ENCODE measurements around the gene HIF3A. TPM values are rescaled to one million over a fixed set of nuclear protein-coding genes. Genes with fewer than 3 reads are reported as not detected.

HIF3A gene
- total RNA-seq, 1 experiment from 2014 or later: 31.9 TPM

GRCh38 chr19:46324277-46324676 is 27.4 kb downstream of the HIF3A start:
- H4K8ac ChIP-seq (replicated peaks; ENCODE audit: insufficient read length, low read depth, low read length): no peak overlapping the region
- WGBS (ENCODE audit: extremely low coverage, insufficient read length, low lambda C conversion rate): no CpG with 5 or more reads among the region's 3 CpGs
- Mint-ChIP-seq H3K36me3 (ENCODE audit: insufficient read depth in 1 of 3, low read depth in 3 of 3) (peaks cover 60 to 77% (median 72%) of the 10 kb centered on the region in 3 experiments), H3K9me3 (peaks cover 31 to 33% of the 10 kb centered on the region in 2 experiments), H3K27ac (no peak overlapping the region), H3K27me3 (ENCODE audit: low read depth) (peaks cover 1% of the 10 kb centered on the region; the same call in 1 of the 2 replicates), H3K4me1 (no peaks in the 10 kb centered on the region), H3K4me3 (no peak overlapping the region)
- H3K23ac ChIP-seq (ENCODE audit: insufficient read length, low read depth, low read length): no peak overlapping the region
- no peak overlapping the region for H2BK15ac ChIP-seq (ENCODE audit: low read depth, low read length)
- H3K18ac ChIP-seq (ENCODE audit: insufficient read length, low read depth, low read length): no peak overlapping the region
- no peaks in the 10 kb centered on the region for H3K79me1 ChIP-seq (ENCODE audit: insufficient read depth, low read depth, low read length, poor library complexity, severe bottlenecking)
- DNase-seq: no peak
- no peak overlapping the region for H2BK12ac ChIP-seq (ENCODE audit: insufficient read length, low read depth, low read length)
- H3K9ac ChIP-seq (ENCODE audit: extremely low read depth, insufficient read length, low read length): no peak overlapping the region
- H3K23me2 ChIP-seq (ENCODE audit: insufficient read length, low read depth, low read length, poor library complexity, severe bottlenecking): no peaks in the 10 kb centered on the region
- H2AFZ ChIP-seq (ENCODE audit: low read length): no peak overlapping the region
- no peak overlapping the region for H2BK120ac ChIP-seq (ENCODE audit: low read depth, low read length, poor library complexity, severe bottlenecking)
- H2BK20ac ChIP-seq (ENCODE audit: low read depth, low read length, poor library complexity, severe bottlenecking): no peak overlapping the region
- no peak overlapping the region for H2AK5ac ChIP-seq (ENCODE audit: insufficient read length, low read length)
- H4K20me1 ChIP-seq (ENCODE audit: control insufficient read depth, insufficient read depth, insufficient read length): no peaks in the 10 kb centered on the region
- H4K5ac ChIP-seq (ENCODE audit: insufficient read length, low read depth, low read length): no peak overlapping the region
- H3K27me3 ChIP-seq (ENCODE audit: insufficient read depth, low read length): no peaks in the 10 kb centered on the region
- H3K4me2 ChIP-seq (ENCODE audit: insufficient read depth, insufficient read length, low read length): no peak overlapping the region
- H3K79me2 ChIP-seq (ENCODE audit: insufficient read depth, low read length): no peaks in the 10 kb centered on the region
- no peak overlapping the region for H4K91ac ChIP-seq (ENCODE audit: insufficient read length, low read depth, low read length)
- H3K4ac ChIP-seq (ENCODE audit: low read depth, low read length): no peak overlapping the region
- no peaks in the 10 kb centered on the region for H3K4me1 ChIP-seq (ENCODE audit: insufficient read depth, low read length)
- no peak overlapping the region for H2BK5ac ChIP-seq (ENCODE audit: insufficient read length, low read length)
- no peak overlapping the region for H3K27ac ChIP-seq (ENCODE audit: insufficient read length, low read depth, low read length)
- H3K56ac ChIP-seq (ENCODE audit: insufficient read length, low read depth, low read length): no peak overlapping the region
- TF ChIP-seq, protein P1, sequence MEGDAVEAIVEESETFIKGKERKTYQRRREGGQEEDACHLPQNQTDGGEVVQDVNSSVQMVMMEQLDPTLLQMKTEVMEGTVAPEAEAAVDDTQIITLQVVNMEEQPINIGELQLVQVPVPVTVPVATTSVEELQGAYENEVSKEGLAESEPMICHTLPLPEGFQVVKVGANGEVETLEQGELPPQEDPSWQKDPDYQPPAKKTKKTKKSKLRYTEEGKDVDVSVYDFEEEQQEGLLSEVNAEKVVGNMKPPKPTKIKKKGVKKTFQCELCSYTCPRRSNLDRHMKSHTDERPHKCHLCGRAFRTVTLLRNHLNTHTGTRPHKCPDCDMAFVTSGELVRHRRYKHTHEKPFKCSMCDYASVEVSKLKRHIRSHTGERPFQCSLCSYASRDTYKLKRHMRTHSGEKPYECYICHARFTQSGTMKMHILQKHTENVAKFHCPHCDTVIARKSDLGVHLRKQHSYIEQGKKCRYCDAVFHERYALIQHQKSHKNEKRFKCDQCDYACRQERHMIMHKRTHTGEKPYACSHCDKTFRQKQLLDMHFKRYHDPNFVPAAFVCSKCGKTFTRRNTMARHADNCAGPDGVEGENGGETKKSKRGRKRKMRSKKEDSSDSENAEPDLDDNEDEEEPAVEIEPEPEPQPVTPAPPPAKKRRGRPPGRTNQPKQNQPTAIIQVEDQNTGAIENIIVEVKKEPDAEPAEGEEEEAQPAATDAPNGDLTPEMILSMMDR (conservative IDR thresholded peaks at IDR 0.05): no peak
- no peak overlapping the region for H3K14ac ChIP-seq (ENCODE audit: insufficient read depth, low read length)
- peaks cover 35% of the 10 kb centered on the region for H3K9me3 ChIP-seq (ENCODE audit: control insufficient read depth, low read depth, low read length)
- no peak overlapping the region for H3T11ph ChIP-seq (ENCODE audit: low read length)

All from H9 (cell line).